ENCODE results near the gene MINDY2.

Gene MINDY2

GRCh38 chr15:58889363-58889762 lies 118.3 kb downstream of the MINDY2 start:
- DNase-seq = no peak

DNA sequence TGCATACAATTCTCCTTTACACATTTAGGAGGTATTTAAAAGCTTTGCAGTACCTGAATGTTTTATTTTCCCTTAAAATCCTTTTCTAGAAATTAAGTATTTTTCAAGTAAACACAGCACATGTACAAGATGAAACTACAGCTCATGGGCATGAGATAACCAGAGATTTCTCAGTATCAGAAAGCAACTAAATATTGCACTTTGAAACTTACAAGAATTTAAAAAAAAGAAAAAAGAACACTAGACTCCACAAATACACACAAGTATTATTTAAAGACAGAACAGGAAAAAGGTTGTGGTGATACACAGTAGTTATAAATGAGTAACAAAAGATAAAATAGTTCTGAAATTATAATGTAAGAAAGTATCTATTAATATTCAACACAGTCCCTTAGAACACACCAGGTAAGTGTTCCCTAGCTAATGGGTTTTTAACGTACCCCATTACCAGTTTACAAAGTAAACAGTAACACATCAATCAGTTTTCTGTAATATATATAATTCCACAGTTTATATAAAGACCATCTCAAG lies 127.1 kb downstream of the MINDY2 start:
- DNase-seq = no peak

GRCh38 chr15:58900631-58901030 lies 129.5 kb downstream of the MINDY2 start:
- DNase-seq = no peak

GRCh38 chr15:58908550-58909309 lies 137.6 kb downstream of the MINDY2 start:
- DNase-seq = no peak

DNA sequence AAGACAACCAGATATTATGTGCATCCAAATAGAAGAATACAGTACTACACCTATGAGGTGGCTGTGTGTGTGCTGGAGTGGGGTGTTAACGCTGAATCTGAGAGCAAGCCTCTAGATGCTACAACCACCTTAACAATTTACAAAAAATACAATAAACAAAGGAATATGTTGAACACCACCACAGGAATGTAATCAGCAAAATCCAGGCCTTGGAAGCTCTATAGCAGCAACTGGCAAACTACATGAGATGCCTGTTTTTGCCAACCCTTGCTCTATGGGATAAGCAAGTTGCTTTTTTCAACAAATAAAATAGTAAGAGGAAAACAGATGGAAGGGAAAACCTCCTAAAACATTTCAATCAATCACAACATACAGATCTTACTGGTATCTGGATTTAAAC lies 138.5 kb downstream of the MINDY2 start:
- DNase-seq = no peak

DNA sequence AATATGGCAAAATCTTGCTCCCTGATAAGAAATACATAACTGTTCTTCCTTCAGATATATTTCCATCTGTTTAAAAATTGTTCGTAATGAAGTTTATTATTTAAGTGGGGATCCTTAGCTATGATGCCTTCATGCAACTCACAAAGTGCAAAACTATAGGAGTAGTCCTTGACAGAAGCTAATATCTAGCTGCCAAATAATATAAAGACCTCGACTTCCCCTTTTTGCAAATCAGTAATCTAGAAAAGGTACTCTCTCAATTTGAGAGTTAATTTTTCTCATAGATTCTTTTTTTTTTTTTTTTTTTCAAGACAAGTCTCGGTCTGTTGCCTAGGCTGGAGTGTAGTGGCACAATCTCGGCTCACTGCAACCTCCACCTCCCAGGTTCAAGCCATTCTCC lies 139.4 kb downstream of the MINDY2 start:
- no peak for DNase-seq
